ENCODE data around the gene GALNS.

DNA sequence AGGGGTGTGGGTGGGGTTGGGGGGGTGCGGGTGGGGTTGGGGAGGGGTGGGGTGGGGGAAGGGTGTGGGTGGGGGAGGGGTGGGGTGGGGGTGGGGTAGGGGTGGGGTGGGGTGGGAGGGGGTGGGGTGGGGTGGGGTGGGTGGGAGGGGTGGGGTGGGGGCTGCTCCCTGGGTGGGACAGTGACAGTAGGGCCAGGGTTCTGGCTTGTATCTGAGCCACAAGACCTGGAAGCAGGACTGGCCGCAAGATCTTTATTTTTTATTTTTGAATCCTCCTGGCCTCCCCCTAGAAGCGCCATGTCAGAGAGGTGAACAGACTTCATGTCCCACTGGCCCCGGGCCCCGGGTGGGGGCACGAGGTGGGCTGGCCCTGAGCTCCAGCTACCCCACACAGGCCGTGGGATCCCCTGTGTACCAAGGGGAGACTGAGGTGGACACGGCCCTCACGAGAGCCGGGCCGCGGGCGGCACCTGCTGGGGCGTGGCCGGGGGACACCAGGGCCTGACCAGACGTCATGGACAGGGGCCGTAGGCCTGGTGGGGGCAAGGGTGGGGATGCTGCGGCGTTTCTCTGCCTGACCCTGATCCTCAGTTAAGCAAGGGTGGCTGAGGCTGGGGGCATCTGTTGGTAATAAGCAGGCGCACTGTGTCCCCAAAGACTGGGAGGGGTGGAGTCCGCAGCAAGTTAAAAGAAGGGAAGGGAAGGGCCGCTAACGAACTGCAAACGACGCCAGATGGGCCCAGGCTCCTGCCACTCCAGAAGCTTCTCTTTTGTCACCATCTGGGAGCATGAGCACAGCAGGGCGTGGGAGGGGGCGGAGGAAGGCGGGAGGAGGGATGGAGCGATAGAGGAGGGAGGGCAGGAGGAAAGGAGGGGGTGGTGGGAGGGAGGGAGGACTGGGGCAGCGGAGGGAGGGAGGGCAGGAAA lies 32.0 kb upstream of the GALNS start:
- TF ChIP-seq POLR2A (IDR thresholded peaks at IDR 0.05; ENCODE audit: low read depth, low read length) (no peak), POLR2AphosphoS5 (IDR thresholded peaks at IDR 0.05; ENCODE audit: low read depth, low read length) (no peak)
